Medulla oblongata (tissue), 1 donor: ENCODE results near the gene PHEX.

Experiments
- DNase-seq: peaks from one replicate; pipeline ENCODE4 v3.0.0-alpha.2; 2015; ENCODE audit errors: extremely low spot score

Gene PHEX

GRCh38 chrX:22105231-22105630 is 73.1 kb downstream of the PHEX start:
- no peak for DNase-seq

GRCh38 chrX:22105971-22106370 is 73.8 kb downstream of the PHEX start:
- DNase-seq, result no peak

GRCh38 chrX:22109442-22109841 is 77.3 kb downstream of the PHEX start:
- DNase-seq, result no peak

GRCh38 chrX:22110729-22111494 is 78.8 kb downstream of the PHEX start:
- DNase-seq, result no peak

GRCh38 chrX:22116605-22117546 is 84.8 kb downstream of the PHEX start:
- DNase-seq, result no peak

- no peak for DNase-seq
Observed at GRCh38 chrX:22117633-22118032, 85.5 kb downstream of the PHEX start.

- DNase-seq, result no peak
Observed at GRCh38 chrX:22118161-22118830, 86.2 kb downstream of the PHEX start.

- no peak for DNase-seq
Observed at GRCh38 chrX:22121161-22121560, 89.0 kb downstream of the PHEX start.

GRCh38 chrX:22122510-22122909 is 90.4 kb downstream of the PHEX start:
- DNase-seq, result no peak

GRCh38 chrX:22124098-22124497 is 92.0 kb downstream of the PHEX start:
- DNase-seq, result no peak

- no peak for DNase-seq
Observed at GRCh38 chrX:22125481-22125880, 93.4 kb downstream of the PHEX start.

- no peak for DNase-seq
Observed at GRCh38 chrX:22126327-22126726, 94.2 kb downstream of the PHEX start.

- DNase-seq, result no peak
Observed at GRCh38 chrX:22128961-22129360, 96.8 kb downstream of the PHEX start.

GRCh38 chrX:22134681-22135080 is 102.6 kb downstream of the PHEX start:
- peak; percentile 7 for DNase-seq

GRCh38 chrX:22135171-22135711 is 103.1 kb downstream of the PHEX start:
- peak; percentile 33 for DNase-seq

GRCh38 chrX:22135994-22136684 is 104.0 kb downstream of the PHEX start:
- peak; percentile 64 for DNase-seq

- no peak for DNase-seq
Observed at GRCh38 chrX:22136711-22137110, 104.6 kb downstream of the PHEX start.

- no peak for DNase-seq
Observed at GRCh38 chrX:22139822-22140221, 107.7 kb downstream of the PHEX start.

- no peak for DNase-seq
Observed at GRCh38 chrX:22141047-22141730, 109.1 kb downstream of the PHEX start.

- no peak for DNase-seq
Observed at GRCh38 chrX:22147214-22147613, 115.1 kb downstream of the PHEX start.

GRCh38 chrX:22147942-22148341 is 115.8 kb downstream of the PHEX start:
- no peak for DNase-seq
